ENCODE measurements around the gene KRT36.

Gene KRT36

GRCh38 chr17:41456204-41456603 is 33.5 kb downstream of the KRT36 start:
- H3K4me3 ChIP-seq (ENCODE audit: low read depth, low read length), result no peak overlapping the region
- H3K27me3 ChIP-seq, result no peaks in the 10 kb centered on the region
- no peaks in the 10 kb centered on the region for H3K4me1 ChIP-seq
- peaks cover 6% of the 10 kb centered on the region; the same call in 1 of the 2 replicates for H3K9me3 ChIP-seq
- no peak for DNase-seq
- 0 out of 2 replicates have a peak, but pooled peaks have one; percentile 8 for TF ChIP-seq CTCF (IDR thresholded peaks at IDR 0.05; ENCODE audit: low read depth, low read length)
- no peaks in the 10 kb centered on the region for H3K36me3 ChIP-seq

- Histone ChIP-seq H3K4me3 (ENCODE audit: low read depth, low read length) (no peak overlapping the region), H3K27me3 (no peaks in the 10 kb centered on the region), H3K4me1 (no peaks in the 10 kb centered on the region), H3K36me3 (no peaks in the 10 kb centered on the region), H3K9me3 (peaks cover 6% of the 10 kb centered on the region; the same call in 1 of the 2 replicates)
- no peak for TF ChIP-seq CTCF (IDR thresholded peaks at IDR 0.05; ENCODE audit: low read depth, low read length)
- DNase-seq, result no peak
These were observed 34.5 kb downstream of the KRT36 start for GRCh38 chr17:41455236-41455635.

- Histone ChIP-seq H3K27me3 (no peaks in the 10 kb centered on the region), H3K4me3 (ENCODE audit: low read depth, low read length) (no peak overlapping the region), H3K36me3 (no peaks in the 10 kb centered on the region), H3K9me3 (peaks cover 6% of the 10 kb centered on the region; the same call in 1 of the 2 replicates), H3K4me1 (no peaks in the 10 kb centered on the region)
- DNase-seq, result no peak
- no peak for TF ChIP-seq CTCF (IDR thresholded peaks at IDR 0.05; ENCODE audit: low read depth, low read length)
These were observed 36.6 kb downstream of the KRT36 start for GRCh38 chr17:41453066-41453465.

GRCh38 chr17:41452281-41452680 is 37.4 kb downstream of the KRT36 start:
- Histone ChIP-seq H3K4me1 (no peaks in the 10 kb centered on the region), H3K4me3 (ENCODE audit: low read depth, low read length) (no peak overlapping the region), H3K9me3 (peaks cover 6% of the 10 kb centered on the region; the same call in 1 of the 2 replicates), H3K27me3 (no peaks in the 10 kb centered on the region), H3K36me3 (no peaks in the 10 kb centered on the region)
- no peak for DNase-seq
- no peak for TF ChIP-seq CTCF (IDR thresholded peaks at IDR 0.05; ENCODE audit: low read depth, low read length)

GRCh38 chr17:41451154-41451728 is 38.5 kb downstream of the KRT36 start:
- no peaks in the 10 kb centered on the region for H3K4me1 ChIP-seq
- no peak overlapping the region for H3K4me3 ChIP-seq (ENCODE audit: low read depth, low read length)
- H3K36me3 ChIP-seq, result no peaks in the 10 kb centered on the region
- DNase-seq, result no peak
- TF ChIP-seq CTCF (IDR thresholded peaks at IDR 0.05; ENCODE audit: low read depth, low read length), result no peak
- no peaks in the 10 kb centered on the region for H3K27me3 ChIP-seq
- peaks cover 6% of the 10 kb centered on the region; the same call in 1 of the 2 replicates for H3K9me3 ChIP-seq

- Histone ChIP-seq H3K4me3 (ENCODE audit: low read depth, low read length) (no peak overlapping the region), H3K27me3 (no peaks in the 10 kb centered on the region), H3K36me3 (no peaks in the 10 kb centered on the region), H3K4me1 (no peaks in the 10 kb centered on the region), H3K9me3 (peaks cover 6% of the 10 kb centered on the region; the same call in 1 of the 2 replicates)
- no peak for DNase-seq
- TF ChIP-seq CTCF (IDR thresholded peaks at IDR 0.05; ENCODE audit: low read depth, low read length), result no peak
These were observed 40.7 kb downstream of the KRT36 start for GRCh38 chr17:41449008-41449407.
